GM13976 (cell line): Measurements from ENCODE around the gene CDK5RAP2.

Experiments
- DNase-seq: peaks from one replicate; pipeline ENCODE4 v3.0.0; 2012; ENCODE audit warnings: low spot score
- in situ Hi-C: fragments of 300-500 bp; cut with MboI; formaldehyde crosslinking; loops from one replicate; pipeline ENCODE4 v1.12.0; 2022; ENCODE audit warnings: low sequenced_read_pairs, mixed read lengths, inconsistent platforms; ENCODE audit not compliant: unreplicated experiment
- TF ChIP-seq, protein P1 (sequence below): IDR thresholded peaks from 2 replicates; pipeline ENCODE4 v1.5.1; 2012; ENCODE audit warnings: borderline replicate concordance, mild to moderate bottlenecking; ENCODE audit not compliant: insufficient read depth; ENCODE audit errors: extremely low read depth, missing control alignments, control extremely low read depth

CDK5RAP2 gene

DNA sequence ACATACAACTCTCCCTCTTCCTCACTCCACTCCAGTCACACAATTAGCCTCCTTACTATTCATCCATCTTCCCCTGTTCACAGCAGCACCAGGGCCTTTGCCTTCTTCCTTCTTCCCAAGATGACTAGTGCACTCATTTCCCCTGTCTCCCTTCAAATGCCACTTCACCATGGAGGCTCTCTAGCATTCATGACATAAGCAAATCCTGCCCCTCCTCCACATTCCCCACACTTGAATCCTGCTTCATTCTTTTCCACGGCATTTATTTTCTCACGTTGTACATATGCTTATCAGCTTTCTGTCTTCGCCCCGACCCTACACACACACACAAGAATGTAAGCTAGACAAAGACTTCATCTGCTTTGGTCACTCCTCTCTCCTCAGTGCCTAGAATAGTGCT is 133.3 kb downstream of the CDK5RAP2 start:
- TF ChIP-seq, protein P1, sequence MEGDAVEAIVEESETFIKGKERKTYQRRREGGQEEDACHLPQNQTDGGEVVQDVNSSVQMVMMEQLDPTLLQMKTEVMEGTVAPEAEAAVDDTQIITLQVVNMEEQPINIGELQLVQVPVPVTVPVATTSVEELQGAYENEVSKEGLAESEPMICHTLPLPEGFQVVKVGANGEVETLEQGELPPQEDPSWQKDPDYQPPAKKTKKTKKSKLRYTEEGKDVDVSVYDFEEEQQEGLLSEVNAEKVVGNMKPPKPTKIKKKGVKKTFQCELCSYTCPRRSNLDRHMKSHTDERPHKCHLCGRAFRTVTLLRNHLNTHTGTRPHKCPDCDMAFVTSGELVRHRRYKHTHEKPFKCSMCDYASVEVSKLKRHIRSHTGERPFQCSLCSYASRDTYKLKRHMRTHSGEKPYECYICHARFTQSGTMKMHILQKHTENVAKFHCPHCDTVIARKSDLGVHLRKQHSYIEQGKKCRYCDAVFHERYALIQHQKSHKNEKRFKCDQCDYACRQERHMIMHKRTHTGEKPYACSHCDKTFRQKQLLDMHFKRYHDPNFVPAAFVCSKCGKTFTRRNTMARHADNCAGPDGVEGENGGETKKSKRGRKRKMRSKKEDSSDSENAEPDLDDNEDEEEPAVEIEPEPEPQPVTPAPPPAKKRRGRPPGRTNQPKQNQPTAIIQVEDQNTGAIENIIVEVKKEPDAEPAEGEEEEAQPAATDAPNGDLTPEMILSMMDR = no peak
- no peak for DNase-seq
- in situ Hi-C loops = no loop called here

DNA sequence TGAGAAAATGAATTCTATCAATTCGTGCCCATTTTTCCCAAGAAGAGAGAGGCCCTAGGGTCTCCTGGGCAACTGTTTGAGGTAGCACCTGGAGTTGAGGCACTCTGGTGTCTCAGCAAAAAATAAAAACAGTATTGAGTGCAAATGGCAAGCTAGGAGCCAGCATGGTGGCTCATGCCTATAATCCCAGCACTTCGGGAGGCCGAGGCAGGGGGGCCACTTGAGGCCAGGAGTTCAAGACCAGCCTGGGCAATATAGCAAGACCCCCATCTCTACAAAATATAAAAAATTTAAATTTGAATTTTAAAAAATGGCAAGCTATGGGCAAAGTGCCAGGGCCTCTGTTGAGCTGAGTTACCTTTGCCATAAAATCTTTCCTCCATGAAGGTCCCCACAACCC is 136.0 kb downstream of the CDK5RAP2 start:
- TF ChIP-seq, protein P1 = no peak
- DNase-seq = no peak
- in situ Hi-C loops = no loop called here

DNA sequence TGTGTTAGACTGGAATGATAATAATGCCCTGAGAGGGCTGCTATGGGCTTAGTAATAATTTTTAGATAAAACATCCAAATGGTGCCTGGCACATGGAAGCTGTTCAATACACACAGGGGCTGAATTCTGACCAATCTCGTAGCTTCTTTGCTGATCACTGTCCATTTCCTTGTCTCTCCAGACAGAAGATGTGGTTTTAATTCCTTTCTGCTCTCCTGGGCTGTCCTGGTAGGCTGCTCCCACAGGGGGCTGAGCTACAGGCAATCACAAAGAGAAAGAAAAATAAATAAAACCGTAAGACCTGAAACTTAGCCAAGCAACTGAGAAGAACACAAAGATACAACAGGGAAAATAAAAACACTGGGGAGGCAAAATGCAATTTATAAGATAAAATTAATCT is 136.5 kb downstream of the CDK5RAP2 start:
- in situ Hi-C loops = no loop called here
- DNase-seq = no peak
- TF ChIP-seq, protein P1 = no peak

- TF ChIP-seq, protein P1 = no peak
- DNase-seq = no peak
- in situ Hi-C loops = no loop called here
These were observed 137.5 kb downstream of the CDK5RAP2 start for GRCh38 chr9:120442308-120442995.

- in situ Hi-C loops = no loop called here
- DNase-seq = no peak
- TF ChIP-seq, protein P1 = no peak
These were observed 138.3 kb downstream of the CDK5RAP2 start for GRCh38 chr9:120441426-120442307.

DNA sequence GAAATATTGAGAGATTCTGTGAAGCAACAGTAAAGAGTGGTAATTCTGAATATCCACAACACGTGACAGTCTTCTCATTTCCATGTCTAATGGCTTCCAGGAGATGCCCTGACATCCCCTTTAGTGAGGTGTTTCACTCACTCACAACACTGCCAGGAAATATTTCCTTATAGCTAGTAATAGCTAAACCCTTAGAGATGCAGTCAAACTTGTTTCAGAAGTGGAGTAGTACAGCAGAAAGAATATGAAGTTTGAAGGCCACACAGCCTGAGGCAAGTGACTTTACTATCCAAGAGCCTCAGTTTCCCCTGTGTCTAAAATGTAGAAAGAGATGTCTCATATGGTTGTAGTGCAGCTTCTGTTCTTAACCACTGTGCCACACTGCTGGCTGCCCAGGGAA is 139.2 kb downstream of the CDK5RAP2 start:
- no peak for DNase-seq
- in situ Hi-C loops = no loop called here
- TF ChIP-seq, protein P1 = no peak
